ENCODE measurements around the gene PARVB.
A peak's percentile ranks its signal among the peaks of the same experiment; 100 is the strongest.

Gene PARVB

DNA sequence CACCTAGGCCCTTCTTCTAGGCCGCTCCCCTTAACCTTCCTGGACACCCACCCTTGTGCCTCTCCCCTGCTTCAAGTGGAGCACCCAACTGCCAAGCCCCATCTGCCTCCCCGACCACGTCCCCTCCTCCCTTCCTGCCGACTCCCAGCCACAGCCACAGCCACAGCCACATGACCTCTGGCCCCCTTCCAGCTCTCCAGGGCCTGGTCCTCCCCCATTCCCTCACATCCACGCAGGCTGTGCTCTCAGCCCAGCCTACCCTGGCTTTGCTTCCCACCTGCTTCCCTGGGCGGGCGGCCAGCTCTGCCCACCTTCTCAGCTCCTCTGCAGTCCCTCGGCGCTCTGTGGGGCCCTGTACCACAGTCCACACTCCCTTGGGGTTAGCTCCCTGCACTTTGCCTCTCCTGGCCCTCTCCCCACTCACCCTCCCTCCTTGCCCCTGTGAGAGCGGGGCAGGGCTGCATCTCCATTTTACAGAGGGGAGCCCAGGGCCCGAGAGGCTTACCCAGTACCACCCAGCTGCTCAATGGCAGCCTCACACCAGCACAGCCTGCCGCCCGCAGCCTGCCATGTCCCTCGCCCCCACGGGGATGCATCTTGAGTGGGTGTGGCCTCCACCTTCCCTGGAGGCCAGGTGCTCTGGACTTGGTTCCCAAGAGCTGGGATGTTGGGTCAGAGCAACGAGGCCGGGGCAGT is 176.9 kb downstream of the PARVB start:
- DNase-seq (ENCODE audit: low spot score): no peak

DNA sequence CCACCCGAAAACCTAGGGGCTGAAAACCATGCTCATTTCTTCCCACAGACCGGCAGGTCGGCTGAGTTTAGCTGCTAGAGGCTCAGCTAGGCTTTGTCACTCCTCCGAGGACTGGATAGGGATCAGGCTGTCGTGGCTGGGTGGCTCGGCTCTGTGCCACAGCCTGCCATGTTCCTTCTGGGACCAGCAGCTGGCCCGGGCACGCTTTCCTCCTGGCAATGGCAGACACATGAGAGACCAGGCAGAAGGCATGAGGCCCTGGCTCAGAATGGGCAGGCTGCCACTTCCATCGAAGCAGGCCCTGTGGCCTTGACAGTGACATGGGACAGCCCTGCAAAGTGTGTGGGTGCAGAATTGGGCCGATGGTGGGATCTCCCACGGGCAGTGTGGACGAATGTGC is 177.6 kb downstream of the PARVB start:
- no peak for DNase-seq (ENCODE audit: low spot score)

DNA sequence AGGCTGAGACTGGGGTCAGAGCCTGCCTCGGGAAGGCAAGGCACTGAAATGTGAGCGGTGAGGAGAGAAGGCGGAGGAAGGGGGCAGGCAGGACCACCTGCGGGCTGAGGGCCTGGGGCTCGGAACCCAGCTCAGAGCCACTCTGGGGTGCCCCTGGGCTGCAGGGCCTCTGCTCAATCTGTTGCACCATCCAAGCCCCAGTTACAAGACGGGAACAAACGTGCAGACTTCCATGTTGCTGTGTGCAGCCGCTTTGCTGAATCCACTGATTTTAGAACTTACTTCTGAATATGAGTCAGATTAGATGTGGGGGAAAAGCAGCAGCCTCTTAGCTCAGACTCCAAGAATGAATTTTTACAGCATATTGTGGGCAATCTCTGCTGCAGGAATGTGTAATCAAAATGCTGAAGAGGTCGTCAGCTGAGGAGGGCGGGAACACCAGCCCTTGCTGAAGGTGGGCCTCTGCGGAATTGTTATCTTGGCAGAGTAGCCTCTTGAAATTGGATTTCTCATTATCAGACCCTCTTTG is 178.2 kb downstream of the PARVB start:
- DNase-seq (ENCODE audit: low spot score): no peak

DNA sequence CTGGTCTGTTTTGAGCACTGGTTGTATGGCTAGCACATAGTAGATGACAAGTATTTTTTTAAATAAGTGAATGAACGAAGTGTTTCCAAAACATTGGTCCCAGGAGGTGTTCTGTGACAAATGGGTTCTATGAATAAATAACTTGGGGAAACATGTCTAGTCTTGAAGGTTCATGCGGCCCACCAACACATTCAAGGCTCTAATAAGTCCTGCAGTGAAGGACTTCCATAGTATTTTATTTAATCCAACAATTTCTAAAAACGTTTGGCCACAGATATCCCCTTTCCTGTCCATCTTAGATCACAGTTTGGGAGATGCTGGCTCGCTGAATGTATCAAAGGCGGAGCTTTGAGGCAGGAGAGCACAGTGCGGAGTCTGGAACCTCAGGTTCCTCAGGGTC is 179.1 kb downstream of the PARVB start:
- DNase-seq (ENCODE audit: low spot score): no peak

DNA sequence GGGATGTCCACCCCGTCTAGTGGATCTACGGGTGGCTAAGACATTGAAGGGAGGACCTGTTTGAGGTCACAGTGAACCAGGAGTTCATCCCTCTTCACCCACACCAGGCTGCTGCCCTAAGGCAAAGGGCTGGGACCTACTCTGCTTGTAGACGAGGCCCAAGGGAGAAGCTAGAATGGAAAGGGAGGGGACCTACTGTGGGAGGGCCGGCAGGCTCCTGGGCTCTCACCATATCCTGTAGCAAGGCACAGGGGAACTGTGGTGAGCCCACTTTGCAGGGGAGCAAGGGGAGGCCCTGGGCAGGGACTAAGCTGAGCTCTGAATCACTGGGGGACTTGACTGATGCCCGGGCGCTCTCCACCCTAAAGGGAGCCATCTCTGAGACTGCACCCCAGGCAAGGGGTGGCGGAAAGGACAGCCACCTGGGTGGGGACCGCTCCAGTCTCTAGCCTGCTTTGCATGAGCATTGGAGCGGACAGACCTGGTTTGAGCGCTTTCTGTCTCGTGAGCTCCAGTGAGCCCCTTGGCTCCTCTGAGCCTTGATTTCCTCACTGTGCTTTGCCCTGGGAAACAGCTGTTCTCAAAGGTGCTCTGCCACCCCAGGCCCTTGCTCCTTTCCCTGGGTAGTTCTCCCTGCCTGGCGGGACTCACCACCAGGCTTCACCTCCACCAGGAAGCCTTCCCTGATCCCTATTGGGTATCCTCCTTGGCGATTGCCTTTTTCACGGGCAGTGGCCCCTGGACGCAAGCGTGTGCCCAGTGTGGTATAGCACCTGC is 180.8 kb downstream of the PARVB start:
- no peak for DNase-seq (ENCODE audit: low spot score)

DNA sequence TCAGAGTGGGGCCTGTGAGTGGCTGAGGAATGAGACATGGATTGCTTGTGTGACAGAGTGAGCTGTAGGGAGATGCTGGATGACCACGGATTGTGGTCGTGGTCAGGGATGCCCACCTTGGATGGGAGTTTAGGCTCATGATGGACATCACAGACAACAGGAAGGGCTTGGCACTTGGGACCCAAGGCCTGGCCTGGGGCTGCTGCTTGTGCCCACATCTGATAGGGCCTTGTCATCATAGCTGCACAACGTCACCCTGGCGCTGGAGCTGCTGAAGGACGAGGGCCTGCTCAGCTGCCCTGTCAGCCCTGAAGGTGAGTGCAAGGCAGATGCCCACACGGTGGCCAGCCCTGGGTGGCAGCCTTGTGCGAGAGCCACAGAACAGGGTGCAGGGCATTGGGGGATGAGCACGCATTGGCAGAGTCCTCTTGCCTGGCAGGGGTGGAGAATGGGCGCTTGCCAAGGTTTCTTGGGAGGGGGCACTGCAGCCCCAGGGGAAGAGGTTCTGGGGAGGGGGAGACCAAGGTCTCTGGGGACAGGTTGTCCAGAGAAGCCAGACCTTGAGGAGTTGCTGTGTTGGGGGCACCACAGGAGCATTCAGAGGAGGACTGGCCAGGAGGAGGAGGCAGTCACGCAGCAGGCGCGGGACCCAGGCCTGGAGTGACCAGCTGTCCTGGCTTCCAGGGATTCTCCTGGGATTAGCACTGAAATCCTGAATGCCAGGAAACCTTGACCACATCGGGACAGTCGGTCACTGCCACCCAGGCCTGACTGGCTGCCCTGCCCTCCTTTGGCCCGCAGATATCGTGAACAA is 181.6 kb downstream of the PARVB start:
- no peak for DNase-seq (ENCODE audit: low spot score)

DNA sequence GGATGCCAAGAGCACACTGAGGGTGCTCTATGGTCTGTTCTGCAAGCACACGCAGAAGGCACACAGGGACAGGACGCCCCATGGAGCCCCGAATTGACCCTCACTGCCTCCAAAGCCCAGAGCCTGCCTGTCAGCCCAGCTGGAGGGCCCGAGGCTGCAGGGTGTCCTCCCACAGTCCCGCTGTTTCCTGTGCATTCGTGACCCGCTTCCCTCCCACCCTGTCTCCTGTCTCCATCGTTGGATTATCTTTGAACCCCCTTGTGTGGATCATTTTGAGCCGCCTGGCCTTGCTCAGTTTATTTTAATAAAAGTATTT is 182.2 kb downstream of the PARVB start:
- DNase-seq (ENCODE audit: low spot score): no peak

DNA sequence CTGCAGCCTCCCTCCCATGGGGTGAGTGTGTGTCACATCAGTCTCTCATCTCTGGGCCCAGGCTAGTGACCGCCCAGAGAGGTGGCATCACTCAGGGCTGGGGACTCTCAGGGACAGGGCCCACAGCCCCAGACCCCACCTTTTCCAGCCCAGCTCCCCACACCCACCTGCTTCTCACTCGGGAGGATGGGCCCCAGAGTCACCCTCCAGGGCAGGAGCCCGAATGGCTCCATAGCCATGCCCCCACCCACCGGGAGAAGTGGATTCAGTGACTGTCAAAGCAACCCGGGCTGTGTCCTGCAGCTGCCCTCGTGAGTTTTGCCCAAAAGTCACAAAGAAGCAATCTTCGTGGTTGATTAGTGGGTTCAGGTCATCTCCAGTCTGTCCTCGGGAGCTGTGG is 182.6 kb downstream of the PARVB start:
- DNase-seq (ENCODE audit: low spot score): no peak

DNA sequence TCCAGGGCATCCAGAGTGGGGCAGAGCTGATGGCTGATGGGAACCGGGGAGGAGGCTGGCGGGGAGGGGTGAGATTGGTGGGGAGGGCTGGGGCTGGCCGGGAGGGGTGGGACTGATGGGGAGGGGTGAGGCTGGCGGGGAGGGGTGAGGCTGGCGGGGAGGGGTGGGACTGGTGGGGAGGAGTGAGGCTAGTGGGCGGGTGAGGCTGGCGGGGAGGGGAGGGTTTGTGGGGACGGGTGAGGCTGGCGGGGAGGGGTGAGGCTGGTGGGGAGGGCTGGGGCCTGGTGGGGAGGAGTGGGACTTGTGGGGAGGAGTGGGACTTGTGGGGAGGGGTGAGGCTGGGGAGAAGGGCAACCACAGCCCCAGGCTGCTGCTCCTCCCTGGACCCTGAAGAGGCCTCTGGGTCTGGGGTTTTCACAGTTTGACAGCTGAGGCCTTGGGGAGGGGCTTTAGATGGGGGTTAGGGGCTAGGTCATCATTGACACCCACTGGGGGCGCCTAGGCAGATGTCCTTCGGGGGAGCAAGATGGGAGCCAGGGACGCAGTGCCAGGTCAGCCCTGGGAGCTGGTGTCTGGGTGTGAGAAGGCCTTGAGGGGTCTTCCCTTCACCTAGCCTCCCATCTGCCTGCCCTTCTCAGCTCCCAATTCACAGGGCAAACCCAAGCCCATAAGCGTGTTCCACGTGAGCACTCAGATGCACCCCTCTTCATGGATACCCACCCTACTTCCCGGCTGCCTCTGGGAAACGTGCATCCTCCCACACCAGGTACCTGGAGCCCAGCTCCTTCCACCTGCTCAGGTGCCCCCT is 183.3 kb downstream of the PARVB start:
- DNase-seq (ENCODE audit: low spot score): no peak

DNA sequence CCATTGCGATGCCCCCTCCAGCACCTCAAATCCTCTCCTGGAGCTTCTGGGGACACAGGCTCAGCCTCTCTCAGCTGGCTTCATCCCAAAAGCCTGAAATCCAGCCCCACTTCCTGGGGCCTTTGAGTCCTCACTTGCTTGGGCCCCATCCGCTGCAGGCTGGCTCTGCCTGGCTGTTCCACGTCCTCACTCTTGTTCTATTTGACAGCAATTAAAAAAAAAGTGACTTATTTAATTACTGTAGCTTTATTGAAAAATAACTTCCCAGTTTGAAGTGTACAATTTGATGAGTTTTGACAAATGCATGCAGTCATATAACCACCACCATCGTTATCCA is 183.8 kb downstream of the PARVB start:
- DNase-seq (ENCODE audit: low spot score): no peak

DNA sequence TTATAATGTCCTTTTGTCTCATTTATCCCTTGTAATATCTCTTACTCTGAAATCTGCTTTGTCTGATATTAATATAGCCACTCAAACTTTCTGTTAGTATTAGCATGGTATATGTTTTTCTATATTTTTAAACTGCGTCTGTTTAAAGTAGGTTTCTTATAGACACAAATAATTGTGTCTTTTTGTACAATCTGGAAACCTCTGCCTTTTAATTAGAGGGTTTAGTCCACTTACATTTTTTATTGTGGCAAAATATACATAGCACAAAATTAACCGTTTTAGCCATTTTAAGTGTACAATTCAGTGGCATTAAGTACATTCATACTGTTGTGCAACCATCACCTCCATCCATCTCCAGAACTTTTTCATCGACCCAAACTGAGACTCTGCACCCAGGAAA is 185.2 kb downstream of the PARVB start:
- no peak for DNase-seq (ENCODE audit: low spot score)

DNA sequence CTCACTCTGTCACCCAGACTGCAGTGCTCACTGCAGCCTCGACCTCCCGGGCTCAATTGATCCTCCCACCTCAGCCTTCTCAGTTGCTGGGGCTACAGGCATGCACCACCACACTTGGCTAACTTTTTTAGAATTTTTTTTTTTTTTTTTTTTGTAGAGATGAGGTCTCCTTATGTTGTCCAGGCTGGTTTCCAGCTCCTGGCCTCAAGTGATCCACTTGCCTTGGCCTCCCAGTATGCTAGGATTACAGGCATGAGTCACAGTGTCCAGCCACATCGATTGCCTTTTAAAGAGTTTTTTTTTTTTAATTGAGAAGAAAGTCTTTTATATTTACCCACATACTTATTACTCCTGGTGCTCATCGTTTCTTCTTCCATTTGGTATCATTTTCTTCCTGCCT is 186.6 kb downstream of the PARVB start:
- no peak for DNase-seq (ENCODE audit: low spot score)

DNA sequence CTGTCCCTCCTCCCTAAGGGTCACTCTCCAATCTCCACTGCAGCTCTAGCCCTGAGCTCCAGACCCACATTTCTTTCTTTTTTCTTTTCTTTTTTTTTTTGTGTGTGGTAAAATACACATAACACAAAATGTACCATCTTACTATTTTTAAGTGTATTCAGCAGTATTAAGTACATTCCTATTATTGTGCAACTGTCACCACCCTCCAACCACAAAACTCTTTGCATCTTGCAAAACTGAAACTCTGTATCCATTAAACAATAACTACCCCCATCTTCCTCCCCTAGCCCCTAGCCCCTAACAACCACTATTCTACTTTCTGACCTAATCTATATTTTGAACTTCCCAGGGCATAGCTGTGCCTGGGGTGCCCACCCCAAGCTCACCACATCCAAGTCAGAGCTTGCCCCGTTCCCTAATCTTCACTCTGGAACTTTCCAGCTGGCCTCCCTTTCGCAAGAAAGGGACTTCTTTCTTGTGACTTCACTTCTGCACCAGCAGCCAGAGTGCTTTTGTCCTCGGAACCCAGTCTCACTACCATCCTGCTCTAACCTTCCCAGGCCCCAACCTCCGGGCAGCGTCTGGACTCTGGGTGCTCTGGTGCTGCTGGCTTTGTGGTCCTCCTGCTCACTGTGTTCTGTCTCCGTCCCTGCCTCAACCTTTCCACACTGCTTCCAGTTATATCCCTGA is 187.3 kb downstream of the PARVB start:
- DNase-seq (ENCODE audit: low spot score): no peak

DNA sequence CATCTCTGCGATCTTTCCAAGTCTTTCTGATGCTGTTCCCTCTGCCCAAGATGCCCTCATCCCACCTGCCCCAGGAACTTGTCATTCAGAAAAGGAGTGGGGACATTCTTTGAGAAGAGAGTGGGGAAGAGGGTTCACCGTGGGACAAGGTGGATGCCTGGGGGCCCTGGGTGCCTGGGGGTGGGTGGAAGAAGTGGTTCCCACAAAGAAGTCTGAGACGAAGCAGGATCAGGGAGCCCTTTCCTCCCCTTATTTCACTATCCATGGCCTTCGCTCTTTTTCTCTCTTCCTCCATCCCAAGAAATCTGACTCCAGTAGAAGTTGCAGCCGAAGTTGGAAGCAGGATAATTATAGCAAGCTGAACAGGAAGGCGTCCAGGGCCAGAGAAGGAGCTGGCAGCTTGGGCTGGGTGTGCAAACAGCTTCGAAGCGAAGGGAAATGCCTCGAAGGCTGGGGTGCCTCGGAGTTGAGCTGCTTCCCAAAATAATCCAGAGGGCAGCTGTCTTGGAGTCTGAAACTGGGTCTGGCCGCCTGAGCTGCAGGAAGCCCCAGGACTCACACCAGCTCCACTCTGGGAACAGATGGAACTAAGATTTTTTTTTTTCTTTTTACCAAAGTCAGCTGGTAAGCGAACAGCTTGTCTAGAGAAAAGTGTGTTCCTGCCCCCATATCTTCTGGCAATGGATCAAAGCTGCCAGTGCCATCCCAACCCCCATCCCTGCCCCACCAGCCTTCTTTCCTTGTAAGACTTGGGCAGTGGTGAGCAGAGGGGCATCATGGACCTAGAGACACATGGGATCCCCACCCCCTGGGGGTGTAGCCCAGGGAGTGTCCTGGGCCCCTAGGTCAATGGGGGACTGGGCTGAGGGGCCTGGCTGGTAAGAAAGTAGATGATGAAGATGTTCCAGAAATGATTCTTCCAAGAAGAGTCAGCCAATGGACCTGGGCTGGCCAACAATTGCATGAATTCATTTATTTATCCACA is 188.1 kb downstream of the PARVB start:
- DNase-seq (ENCODE audit: low spot score): peak; percentile 16

DNA sequence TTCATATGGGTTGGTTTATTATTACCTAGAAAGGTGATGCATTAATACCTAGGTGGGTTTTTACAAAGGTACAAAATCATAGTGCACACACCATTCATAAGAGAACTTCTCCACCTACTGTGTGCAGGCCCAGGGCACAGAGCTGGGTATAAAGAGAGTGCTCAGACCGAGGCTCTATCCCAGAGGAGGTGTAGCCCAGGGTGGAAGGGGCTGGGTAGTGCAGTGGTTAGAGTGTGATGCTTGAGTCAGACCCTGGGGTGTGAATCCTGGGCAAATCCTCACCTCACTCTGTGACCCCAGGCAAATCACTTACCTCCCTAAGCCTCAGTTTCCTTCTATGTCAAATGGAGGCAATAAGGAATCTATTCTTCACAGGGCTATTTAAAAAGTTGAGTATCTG is 188.8 kb downstream of the PARVB start:
- DNase-seq (ENCODE audit: low spot score): no peak

DNA sequence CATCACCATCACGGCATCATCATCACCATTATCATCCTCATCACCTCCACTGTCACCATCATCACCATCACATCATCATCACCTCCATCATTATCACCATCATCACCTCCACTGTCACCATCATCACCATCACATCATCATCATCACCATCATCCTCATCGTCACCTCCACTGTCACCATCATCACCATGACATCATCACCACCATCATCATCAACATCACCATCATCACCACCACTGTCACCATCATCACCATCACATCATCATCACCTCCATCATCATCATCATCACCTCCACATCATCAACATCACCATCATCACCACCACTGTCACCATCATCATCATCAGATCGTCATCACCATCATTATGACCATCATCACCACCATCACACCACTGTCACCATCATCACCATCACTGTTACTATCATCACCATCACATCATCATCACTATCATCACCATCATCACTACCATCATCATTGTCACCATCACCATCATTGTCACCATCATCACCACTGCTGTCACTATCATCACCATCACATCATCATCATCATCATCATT is 189.5 kb downstream of the PARVB start:
- no peak for DNase-seq (ENCODE audit: low spot score)

DNA sequence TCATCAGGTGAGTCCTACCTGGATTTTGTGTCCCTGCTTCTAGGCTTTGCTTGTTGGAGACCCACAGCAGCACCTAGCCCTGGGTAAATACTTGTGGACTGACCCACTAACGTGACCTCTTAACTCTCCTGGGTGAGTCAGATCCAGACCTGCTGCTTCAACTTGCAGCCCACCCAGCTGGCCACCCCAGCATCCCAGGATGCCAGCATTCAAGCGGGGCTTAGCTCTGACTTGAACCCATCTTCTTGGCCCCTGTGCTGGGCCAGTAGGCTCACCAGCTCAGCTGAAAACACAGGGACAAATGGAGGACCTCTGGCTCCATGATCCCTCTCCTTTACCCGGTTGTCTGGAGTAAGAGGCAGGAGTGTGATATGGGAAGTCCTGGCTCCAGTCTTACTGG is 190.1 kb downstream of the PARVB start:
- no peak for DNase-seq (ENCODE audit: low spot score)

DNA sequence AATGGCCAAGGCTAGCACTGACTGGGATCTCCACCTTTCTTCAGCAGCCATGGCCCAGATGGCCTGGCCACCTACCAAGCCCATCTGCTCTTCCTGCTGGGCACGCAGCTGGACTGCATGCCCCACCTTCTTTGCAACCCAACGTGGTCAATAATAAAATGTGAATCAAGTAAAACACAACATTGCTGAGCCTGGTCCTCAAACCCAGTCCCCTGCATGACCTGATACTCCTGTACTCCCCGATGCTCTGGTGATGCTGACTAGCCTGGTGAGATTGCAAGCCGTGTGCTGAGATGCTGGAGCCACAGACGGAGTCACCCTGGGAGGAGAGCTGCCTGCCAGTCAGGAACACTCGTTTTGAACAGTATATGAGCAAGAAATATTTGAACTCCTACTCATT is 190.7 kb downstream of the PARVB start:
- DNase-seq (ENCODE audit: low spot score): no peak

DNA sequence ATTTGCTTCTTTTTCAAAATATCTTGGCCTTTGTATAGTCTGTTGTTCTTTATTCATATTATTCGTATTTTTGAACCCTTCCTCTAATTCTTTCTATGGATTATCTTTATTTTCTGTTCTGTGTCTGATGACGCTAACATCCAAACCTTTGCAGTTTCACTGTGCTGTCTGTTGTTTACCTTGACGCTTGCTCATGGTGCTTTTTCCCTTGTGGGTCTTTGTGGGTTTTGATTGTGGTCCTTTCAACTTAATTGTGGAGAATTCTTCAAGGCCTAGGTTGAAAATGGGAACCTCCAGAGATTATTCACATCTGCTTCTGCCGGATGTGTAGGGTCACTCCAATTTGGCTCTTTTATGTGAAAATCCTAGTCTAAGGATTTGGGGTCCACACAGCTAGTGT is 191.2 kb downstream of the PARVB start:
- no peak for DNase-seq (ENCODE audit: low spot score)

DNA sequence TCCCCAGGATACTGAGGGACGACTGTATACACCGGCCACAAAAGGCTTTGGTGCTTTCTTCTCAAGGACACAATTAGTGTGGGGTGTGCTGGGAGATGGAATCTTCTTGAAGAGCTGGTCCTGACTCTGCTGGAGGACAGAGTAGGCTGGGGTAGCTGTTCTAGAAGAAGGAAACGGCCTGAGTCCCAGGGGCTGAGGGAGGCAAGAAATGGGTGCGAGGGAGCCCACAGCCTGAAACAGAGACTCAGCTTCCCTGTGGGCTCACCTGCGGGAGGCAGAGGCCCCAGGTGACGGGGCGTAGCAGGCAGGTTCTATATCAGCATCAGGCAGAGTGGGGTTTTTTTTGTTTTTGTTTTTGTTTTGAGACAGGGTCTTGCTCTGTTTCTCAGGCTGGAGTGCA is 193.2 kb downstream of the PARVB start:
- no peak for DNase-seq (ENCODE audit: low spot score)
